Ramos (cell line): ENCODE measurements around the gene TCF12.

Source experiments
- in situ Hi-C: fragments of 300-500 bp; cut with MboI; formaldehyde crosslinking; loops from one replicate; pipeline ENCODE4 v1.14.3; 2022; ENCODE audit warnings: low sequenced_read_pairs; ENCODE audit not compliant: unreplicated experiment

TCF12 gene

GRCh38 chr15:57190208-57190607, 271.8 kb downstream of the TCF12 start:
- in situ Hi-C loops: no loop called here

GRCh38 chr15:57193161-57193560, 274.7 kb downstream of the TCF12 start:
- in situ Hi-C loops: no loop called here

- in situ Hi-C loops: no loop called here
Measured at GRCh38 chr15:57195326-57195725, 276.9 kb downstream of the TCF12 start.

- in situ Hi-C loops: no loop called here
Measured at GRCh38 chr15:57196865-57197264, 278.4 kb downstream of the TCF12 start.

GRCh38 chr15:57198131-57198530, 279.7 kb downstream of the TCF12 start:
- in situ Hi-C loops: no loop called here

GRCh38 chr15:57198654-57199291, 280.3 kb downstream of the TCF12 start:
- in situ Hi-C loops: no loop called here

- in situ Hi-C loops: no loop called here
Measured at GRCh38 chr15:57201578-57201977, 283.1 kb downstream of the TCF12 start.

GRCh38 chr15:57203906-57204305, 285.5 kb downstream of the TCF12 start:
- in situ Hi-C loops: no loop called here

- in situ Hi-C loops: no loop called here
Measured at GRCh38 chr15:57205027-57205855, 286.8 kb downstream of the TCF12 start.

- in situ Hi-C loops: no loop called here
Measured at GRCh38 chr15:57205996-57206395, 287.6 kb downstream of the TCF12 start.

GRCh38 chr15:57213862-57214261, 295.4 kb downstream of the TCF12 start:
- in situ Hi-C loops: no loop called here

- in situ Hi-C loops: no loop called here
Measured at GRCh38 chr15:57215326-57215725, 296.9 kb downstream of the TCF12 start.

- in situ Hi-C loops: no loop called here
Measured at GRCh38 chr15:57215881-57216280, 297.4 kb downstream of the TCF12 start.

- in situ Hi-C loops: no loop called here
Measured at GRCh38 chr15:57216288-57216687, 297.8 kb downstream of the TCF12 start.

- in situ Hi-C loops: no loop called here
Measured at GRCh38 chr15:57217778-57218598, 299.5 kb downstream of the TCF12 start.

GRCh38 chr15:57218826-57219576, 300.6 kb downstream of the TCF12 start:
- in situ Hi-C loops: no loop called here

- in situ Hi-C loops: no loop called here
Measured at GRCh38 chr15:57220205-57220604, 301.8 kb downstream of the TCF12 start.

GRCh38 chr15:57221134-57221533, 302.7 kb downstream of the TCF12 start:
- in situ Hi-C loops: no loop called here

GRCh38 chr15:57223345-57223744, 304.9 kb downstream of the TCF12 start:
- in situ Hi-C loops: no loop called here

- in situ Hi-C loops: no loop called here
Measured at GRCh38 chr15:57223887-57224286, 305.4 kb downstream of the TCF12 start.
